SHP77 (cell line): ENCODE results near the gene NEUROD2.

Experiments used
- DNase-seq, 2 experiments: peaks; one replicate each; lab custom pipeline; 2025; lab: John Stamatoyannopoulos, UW

NEUROD2 gene

DNA sequence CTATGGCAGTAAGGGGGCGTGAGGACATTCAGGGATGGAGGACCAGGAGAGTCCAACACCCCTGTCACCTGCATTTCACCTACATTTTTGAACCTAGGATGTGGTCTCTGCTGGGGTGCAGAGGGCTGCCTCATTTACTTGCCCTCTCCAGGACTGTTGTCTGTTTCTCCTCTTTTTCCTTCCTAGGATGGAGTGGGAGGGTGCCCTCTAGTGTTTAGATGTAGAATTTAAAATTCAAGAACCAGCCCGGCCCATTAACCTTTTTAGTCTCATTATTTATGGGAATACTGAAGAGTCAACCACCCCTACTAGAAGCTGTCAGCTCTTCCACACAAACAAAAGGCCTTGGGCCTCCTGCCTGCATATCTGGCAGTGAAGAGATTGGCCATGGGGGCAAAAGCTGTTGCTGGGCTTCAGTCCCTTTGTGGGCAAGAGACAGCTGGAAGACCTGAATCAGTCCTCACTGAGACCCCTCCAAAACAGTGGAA, 26.7 kb upstream of the NEUROD2 start:
- DNase-seq: peak; percentile 56 to 61

DNA sequence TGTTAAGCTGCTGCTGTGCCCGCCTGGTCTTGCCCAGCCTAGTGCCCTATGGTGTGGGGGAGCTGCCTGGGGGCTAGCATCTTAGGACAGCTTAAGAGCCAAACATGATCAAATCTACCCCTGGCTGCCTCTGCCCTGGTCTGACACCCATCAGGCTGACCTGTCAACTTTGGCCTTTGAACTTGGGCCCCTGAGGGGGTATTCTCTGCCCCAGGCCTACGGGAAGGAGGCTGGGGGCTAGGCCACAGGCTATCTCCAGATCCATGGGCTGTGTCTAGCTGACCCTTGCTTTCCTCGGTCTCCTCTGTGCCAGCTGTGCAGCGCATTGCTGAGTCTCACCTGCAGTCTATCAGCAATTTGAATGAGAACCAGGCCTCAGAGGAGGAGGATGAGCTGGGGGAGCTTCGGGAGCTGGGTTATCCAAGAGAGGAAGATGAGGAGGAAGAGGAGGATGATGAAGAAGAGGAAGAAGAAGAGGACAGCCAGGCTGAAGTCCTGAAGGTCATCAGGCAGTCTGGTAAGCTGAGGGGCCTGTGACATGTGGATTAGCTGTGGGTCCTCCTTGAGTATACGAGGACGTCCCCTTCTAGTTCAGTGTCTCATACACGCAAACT, 26.0 kb upstream of the NEUROD2 start:
- DNase-seq: no peak

DNA sequence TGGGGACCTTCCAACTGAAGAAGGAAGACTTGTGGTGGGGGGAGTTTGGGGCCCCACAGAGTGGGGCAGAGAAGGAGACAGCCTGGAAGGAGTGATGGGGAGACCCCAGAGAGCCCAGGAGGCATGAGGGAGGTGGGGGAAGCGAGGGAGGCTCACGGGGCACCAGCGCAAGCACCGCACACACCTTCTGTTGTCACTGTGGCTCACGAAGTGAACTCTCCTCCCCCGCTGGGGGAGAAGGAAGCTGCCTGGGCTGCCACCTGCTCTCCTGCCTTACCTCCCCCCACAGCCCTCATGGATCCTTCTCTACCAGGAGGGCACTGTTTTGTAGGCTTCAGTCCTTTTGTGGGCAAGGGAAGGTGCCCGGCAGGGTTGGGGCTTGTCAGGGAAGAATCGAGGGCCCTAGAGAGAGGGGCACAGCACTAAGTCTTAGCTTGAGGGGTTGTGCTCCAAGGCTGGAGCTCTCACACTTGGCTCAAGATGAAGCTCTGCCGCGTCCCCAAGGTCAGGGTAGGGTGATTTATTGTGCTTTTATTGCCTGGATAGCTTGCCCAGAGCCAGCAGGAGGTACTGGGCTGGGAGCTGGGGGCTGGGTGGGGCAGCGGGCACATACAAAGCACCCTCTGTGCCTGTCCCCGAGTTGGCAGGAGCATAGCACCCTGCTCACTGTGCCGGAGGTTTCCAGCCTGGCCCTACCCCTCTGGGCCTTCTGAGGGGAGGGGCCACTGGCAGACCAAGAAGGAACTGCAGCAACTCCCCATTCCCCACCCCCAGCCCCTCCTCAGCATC, 24.6 kb upstream of the NEUROD2 start:
- peak in 1 of 2 experiments; percentile 45 for DNase-seq

GRCh38 chr17:39631403-39631802, 23.7 kb upstream of the NEUROD2 start:
- no peak for DNase-seq

GRCh38 chr17:39629898-39630297, 22.2 kb upstream of the NEUROD2 start:
- DNase-seq: no peak

DNA sequence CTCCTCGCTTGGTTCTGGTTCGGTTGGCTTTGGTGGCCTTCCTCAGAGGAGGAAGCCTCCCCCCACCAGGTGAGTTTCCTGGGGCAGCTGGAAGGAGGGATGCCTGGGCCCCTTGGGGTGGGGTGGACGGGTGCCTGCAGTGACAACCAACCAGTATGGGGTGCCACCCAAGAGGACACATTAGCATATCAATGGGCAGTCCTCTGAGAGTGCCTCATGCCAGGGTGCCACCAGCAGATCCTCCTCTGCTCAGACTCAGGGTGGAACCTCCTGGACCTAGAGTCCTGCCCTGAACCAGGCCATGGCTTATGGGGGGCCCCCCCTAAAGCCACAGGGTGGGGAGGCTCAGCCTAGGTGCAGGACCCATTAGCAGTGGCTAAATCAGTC, 21.8 kb upstream of the NEUROD2 start:
- no peak for DNase-seq

- DNase-seq: no peak
Measured at GRCh38 chr17:39628655-39629493, 21.2 kb upstream of the NEUROD2 start.

DNA sequence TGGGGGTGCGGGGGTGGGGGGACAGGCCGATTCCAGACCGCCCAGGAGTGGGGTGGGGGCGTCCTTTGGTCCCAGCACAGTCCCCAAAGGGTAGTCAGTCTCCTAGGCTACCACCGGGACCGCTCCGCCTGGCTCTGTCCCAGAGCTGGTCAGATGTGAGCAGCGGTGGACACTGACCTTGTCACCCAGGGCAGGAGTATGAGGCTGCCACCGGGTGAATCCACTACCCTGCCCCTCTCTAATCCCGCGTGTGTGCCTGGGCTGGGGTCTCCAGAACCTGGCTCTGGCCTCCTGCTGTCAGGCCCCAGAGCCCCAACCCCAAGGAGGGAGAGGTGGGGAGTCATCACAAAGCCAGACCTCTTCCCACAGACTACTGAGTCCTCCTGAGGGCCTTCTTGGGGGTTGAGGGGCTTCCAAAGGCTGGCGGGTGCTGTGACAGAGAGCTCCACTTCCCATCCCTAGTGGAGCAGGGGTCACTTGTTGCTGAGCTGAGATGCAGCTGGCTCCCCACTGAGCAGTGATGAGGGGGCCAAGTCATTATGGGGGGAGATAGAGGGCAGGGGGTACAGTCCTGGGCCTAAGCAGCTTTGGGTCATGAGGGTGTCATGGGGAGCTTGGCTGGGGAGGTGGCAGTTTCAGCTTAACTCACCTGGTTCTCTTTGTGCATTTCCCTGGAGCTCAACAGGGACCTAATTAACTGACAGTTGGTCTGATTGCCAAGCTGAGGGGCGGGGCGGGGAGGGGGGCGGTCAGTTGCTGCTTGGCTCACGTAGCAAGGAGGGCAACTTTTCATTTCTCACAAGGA, 20.2 kb upstream of the NEUROD2 start:
- no peak for DNase-seq

- DNase-seq: no peak
Measured at GRCh38 chr17:39627047-39627711, 19.5 kb upstream of the NEUROD2 start.

DNA sequence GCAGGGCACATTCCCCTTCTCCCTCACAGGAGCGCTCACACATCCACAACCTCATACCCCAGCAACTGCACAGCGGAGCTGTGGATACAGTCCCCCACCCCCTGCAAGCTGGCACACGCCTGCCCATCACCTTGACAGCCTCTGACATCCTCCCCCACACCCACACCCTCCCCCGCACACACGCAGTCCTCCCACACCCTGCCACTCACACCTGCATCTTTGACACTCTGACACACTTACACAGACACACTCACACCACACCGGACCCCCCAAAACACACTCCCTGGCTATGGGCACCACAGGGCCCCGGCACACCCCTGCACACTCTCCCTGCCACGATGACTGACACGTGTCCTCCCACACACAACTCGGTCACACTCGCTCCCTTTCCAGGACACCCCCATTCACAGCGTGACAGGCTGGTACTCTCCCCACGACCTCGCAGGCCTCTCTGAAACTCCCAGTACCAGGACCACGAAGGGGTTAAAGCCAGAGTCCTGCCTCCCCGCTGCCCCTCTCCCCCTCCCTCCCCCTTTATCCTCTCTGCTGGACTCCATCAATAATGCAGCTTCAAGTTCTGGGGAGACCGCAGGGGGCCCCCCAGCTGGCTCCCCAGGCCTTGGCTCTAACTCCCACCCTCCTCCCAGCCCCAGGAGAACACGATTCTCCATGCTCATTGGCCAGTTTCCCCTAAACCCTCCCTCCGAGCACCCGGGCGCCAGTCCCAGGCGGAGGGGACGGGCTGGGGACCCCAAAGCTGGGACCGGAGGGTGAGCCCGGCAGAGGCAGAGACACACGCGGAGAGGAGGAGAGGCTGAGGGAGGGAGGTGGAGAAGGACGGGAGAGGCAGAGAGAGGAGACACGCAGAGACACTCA, 18.7 kb upstream of the NEUROD2 start, which contains the start of gene PPP1R1B:
PPP1R1B (plus strand) TSS at position 782 of the 876 bp plus-strand sequence. CDS start 441 bp downstream, outside the sequence.
- DNase-seq: no peak

DNA sequence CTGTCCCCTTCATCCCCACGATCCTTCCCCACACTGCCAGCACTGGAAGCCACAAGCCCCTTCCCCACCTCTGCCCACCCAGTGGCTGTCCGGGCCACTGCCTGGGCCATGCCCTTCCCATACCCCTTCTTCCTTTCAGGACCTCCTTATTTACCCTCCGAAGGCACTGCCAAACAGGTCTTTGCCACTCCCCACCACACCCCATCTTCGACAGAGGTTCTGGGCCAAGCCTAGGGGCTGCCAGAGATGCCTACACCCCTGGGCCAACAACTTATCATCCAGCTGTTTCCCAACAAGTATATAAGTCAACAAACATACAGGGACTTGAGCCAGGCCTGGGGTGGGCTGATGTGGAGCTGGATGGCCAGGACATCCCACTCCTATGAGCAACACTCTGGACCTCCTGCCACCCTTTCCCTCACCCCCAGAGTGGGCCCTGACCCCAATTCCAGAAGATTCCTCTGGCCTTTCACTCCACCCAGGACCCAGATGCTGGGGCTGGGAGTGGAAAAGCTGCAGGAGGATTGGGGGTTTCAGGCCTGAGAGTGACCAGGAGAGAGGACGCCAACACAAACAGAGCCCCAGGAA, 17.6 kb upstream of the NEUROD2 start:
- DNase-seq: no peak

DNA sequence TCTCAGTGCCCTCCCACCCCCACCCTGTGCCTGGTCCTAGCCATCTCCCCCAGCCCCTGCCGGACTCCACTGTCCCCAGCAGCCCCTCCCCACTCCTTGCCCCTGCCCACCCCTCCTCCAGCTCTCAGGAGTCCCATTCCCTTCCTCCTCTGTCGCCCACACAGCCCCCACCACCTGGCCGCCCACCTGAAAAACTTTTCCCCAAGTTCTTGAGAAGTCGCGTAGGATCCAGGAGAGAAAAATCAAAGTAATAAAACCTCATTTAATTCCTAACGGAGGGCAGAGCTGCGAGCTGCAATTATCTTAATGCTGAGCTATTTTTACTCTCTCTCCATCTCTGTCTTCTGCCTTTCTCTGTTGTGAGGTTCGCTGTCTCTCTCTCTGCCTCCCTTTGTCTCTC, 16.6 kb upstream of the NEUROD2 start:
- no peak for DNase-seq

DNA sequence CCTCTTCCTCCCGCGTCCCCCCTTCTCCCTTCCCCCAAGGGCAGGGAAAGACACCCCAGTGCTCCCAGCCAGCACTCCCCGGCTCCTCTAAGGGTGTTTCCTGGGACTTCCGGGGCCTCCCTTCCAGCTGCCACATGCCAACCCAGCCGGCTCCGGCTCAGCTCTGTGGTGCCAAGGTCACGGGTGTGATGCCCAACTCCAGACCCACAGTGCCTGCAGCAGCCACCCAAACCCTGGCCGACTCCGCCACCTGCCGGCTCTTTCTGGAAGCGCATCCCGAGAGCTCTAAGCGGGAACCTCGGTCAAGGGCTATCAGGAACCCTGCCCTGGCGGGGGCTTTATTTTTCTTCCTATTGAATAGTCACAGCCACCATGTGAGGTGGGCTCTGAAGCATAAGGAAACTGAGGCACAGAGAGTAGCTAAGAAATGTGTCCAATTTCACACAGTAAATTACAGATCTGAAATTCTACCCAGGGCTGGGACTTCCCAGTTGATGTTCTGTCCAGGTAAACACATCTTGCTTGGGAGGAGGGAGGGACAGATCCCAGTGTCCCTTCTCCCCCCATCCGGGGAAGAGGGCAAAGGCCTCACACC, 15.7 kb upstream of the NEUROD2 start:
- DNase-seq: peak; percentile 61 to 75

DNA sequence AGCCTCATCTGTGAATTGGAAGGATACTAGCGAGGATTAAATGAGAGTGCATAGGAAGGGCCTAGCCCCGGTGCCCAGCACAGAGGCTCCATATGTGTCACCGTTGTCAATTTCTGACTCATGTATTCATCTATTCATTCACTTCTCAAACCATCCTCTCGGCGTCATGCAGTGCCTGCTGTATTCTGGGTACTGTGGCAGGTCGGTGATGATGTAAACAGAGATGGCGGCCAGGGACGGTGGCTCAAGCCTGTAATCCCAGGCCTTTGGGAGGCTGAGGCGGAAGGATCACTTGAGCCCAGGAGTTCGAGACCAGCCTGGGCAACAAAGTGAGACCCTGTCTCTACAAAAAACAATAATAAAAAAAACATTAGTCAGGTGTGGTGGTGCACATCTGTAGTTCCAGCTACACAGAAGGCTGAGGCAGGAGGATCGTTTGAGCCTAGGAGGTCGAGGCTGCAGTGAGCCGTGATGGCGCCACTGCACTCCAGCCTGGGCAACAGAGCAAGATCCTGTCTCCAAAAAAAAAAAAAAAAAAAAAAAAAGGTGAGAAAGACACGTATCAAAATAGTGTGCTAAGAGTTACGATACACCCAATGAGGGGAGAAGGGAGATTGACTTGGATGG, 14.8 kb upstream of the NEUROD2 start:
- DNase-seq: peak; percentile 66 to 69

- peak; percentile 80 to 89 for DNase-seq
Measured at GRCh38 chr17:39621523-39622379, 14.0 kb upstream of the NEUROD2 start.

- DNase-seq: no peak
Measured at GRCh38 chr17:39619786-39620101, 12.0 kb upstream of the NEUROD2 start.

DNA sequence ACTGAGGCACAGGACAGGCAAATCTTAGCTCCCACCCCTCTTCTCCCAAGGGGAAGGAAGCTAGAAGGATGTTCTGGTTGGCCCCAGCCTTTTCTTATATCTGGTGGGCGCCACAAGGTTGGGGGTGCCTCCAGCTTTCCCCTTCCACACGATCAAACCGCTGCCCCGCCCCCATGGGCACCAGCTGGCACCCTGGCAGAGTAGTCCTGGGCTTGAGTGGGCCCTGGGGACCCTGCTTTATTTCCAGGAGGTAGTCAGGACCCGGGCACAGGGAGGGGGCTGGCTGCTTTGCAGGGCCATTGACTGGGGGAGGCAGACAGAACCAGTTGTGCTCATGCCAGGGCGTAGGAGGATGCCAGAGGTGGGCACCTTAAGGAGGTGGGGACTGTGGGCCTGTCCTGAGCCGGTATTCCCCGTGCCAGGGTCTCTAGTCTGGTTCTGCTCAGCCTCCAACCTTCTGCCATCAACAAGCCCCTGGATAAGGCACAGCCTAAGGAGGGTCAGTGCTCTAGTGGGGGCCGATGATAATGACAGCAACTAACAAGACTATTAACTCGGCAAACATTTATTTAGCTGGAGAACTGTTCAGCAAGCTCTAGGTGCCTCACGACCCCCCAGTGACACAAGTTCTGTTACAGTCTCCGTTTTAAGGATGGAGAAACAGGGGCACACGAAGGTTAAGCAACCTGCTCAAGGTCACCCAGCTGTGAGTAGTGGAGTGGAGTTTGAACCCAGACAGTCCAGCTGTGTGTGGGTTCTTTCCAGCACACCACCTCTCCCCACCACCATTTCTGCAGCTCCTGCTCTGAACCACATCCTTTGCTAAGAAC, 11.5 kb upstream of the NEUROD2 start:
- no peak for DNase-seq
